ENCODE measurements around the gene SUPT4H1. TPM values are rescaled to one million over a fixed set of nuclear protein-coding genes. Genes with fewer than 3 reads are reported as not detected.
A peak's percentile ranks its signal among the peaks of the same experiment; 100 is the strongest.

SUPT4H1 gene
- total RNA-seq, 1 donor: 49.9 TPM

- Histone ChIP-seq H3K4me2 (ENCODE audit: insufficient read depth, low read length) (peak overlapping the region; percentile 74), H2AFZ (ENCODE audit: low read length) (peak overlapping the region; percentile 51), H3K79me2 (ENCODE audit: insufficient read depth, low read length) (no peaks in the 10 kb centered on the region), H3K36me3 (ENCODE audit: insufficient read depth, low read length) (no peaks in the 10 kb centered on the region), H3K27me3 (ENCODE audit: insufficient read depth, low read length) (peaks cover 14% of the 10 kb centered on the region), H3K9me3 (ENCODE audit: low read depth, low read length) (no peaks in the 10 kb centered on the region), H3K4me3 (ENCODE audit: insufficient read depth, low read length) (peak overlapping the region; percentile 67), H3K4me1 (ENCODE audit: insufficient read depth, low read length) (no peaks in the 10 kb centered on the region), H3K27ac (ENCODE audit: low read depth, low read length) (no peak overlapping the region), H4K20me1 (ENCODE audit: insufficient read depth, low read length) (no peaks in the 10 kb centered on the region)
- TF ChIP-seq CTCF (IDR thresholded peaks at IDR 0.05; ENCODE audit: extremely low read depth, low read depth, low read length): no peak
- DNase-seq (ENCODE audit: insufficient read length, low spot score, missing footprints): peak; percentile 95
Measured at GRCh38 chr17:58324409-58325288, 27.4 kb downstream of the SUPT4H1 start.

- Histone ChIP-seq H2AFZ (ENCODE audit: low read length) (peak overlapping the region; percentile 35), H3K9me3 (ENCODE audit: low read depth, low read length) (no peaks in the 10 kb centered on the region)
Measured at GRCh38 chr17:58324056-58324408, 28.0 kb downstream of the SUPT4H1 start.

GRCh38 chr17:58323366-58324055, 28.5 kb downstream of the SUPT4H1 start:
- no peak overlapping the region for H3K4me3 ChIP-seq (ENCODE audit: insufficient read depth, low read length)
- H4K20me1 ChIP-seq (ENCODE audit: insufficient read depth, low read length): no peaks in the 10 kb centered on the region
- H3K79me2 ChIP-seq (ENCODE audit: insufficient read depth, low read length): no peaks in the 10 kb centered on the region
- no peak for TF ChIP-seq CTCF (IDR thresholded peaks at IDR 0.05; ENCODE audit: extremely low read depth, low read depth, low read length)
- peak overlapping the region; percentile 74 for H3K4me2 ChIP-seq (ENCODE audit: insufficient read depth, low read length)
- no peaks in the 10 kb centered on the region for H3K36me3 ChIP-seq (ENCODE audit: insufficient read depth, low read length)
- H3K27me3 ChIP-seq (ENCODE audit: insufficient read depth, low read length): peaks cover 14% of the 10 kb centered on the region
- no peak overlapping the region for H2AFZ ChIP-seq (ENCODE audit: low read length)
- no peak overlapping the region for H3K27ac ChIP-seq (ENCODE audit: low read depth, low read length)
- H3K4me1 ChIP-seq (ENCODE audit: insufficient read depth, low read length): no peaks in the 10 kb centered on the region
- H3K9me3 ChIP-seq (ENCODE audit: low read depth, low read length): no peaks in the 10 kb centered on the region
- DNase-seq (ENCODE audit: insufficient read length, low spot score, missing footprints): peak; percentile 75

More at GRCh38 chr17:58324056-58324408, 28.0 kb downstream of the SUPT4H1 start:
- H4K20me1 ChIP-seq (ENCODE audit: insufficient read depth, low read length): no peaks in the 10 kb centered on the region
- DNase-seq (ENCODE audit: insufficient read length, low spot score, missing footprints): peak; percentile 83
- H3K27ac ChIP-seq (ENCODE audit: low read depth, low read length): no peak overlapping the region
- no peaks in the 10 kb centered on the region for H3K4me1 ChIP-seq (ENCODE audit: insufficient read depth, low read length)
- no peaks in the 10 kb centered on the region for H3K79me2 ChIP-seq (ENCODE audit: insufficient read depth, low read length)
- H3K4me2 ChIP-seq (ENCODE audit: insufficient read depth, low read length): peak overlapping the region; percentile 74
- H3K4me3 ChIP-seq (ENCODE audit: insufficient read depth, low read length): peak overlapping the region; percentile 67
- TF ChIP-seq CTCF (IDR thresholded peaks at IDR 0.05; ENCODE audit: extremely low read depth, low read depth, low read length): no peak
- no peaks in the 10 kb centered on the region for H3K36me3 ChIP-seq (ENCODE audit: insufficient read depth, low read length)
- peaks cover 14% of the 10 kb centered on the region for H3K27me3 ChIP-seq (ENCODE audit: insufficient read depth, low read length)

Data from osteoblast (primary cell).